Activated CD4-positive, alpha-beta memory T cell treated with anti-CD3 and anti-CD28 coated beads, Interleukin-2, amount 10 ng/mL, durations not matched to agents 7 days and 5 days (primary cell): ENCODE results near the gene FSTL5. TPM values are rescaled to one million over a fixed set of nuclear protein-coding genes. Genes with fewer than 3 reads are reported as not detected.

Experiments used
- CTCF ChIA-PET: fragments of 350-600 bp; sonication (Branson Sonifier 250); formaldehyde crosslinking; loops from one replicate; lab custom pipeline; 2021; ENCODE audit warnings: antibody characterized with exemption, inconsistent platforms; lab: Charles Lee
- POLR2A ChIA-PET: fragments of 350-600 bp; sonication (Branson Sonifier 250); formaldehyde crosslinking; loops from one replicate; lab custom pipeline; 2021; ENCODE audit warnings: antibody characterized with exemption; lab: Charles Lee
- DNase-seq: peaks from one replicate; pipeline ENCODE4 v3.0.0-alpha.2; 2020
- H3K27ac Mint-ChIP-seq: one replicate; pipeline ENCODE4 v1.8.0; 2021; ENCODE audit warnings: mild to moderate bottlenecking, mixed read lengths
- H3K27me3 Mint-ChIP-seq: one replicate; pipeline ENCODE4 v1.8.0; 2021; ENCODE audit warnings: mixed read lengths
- H3K36me3 Mint-ChIP-seq: one replicate; pipeline ENCODE4 v1.8.0; 2021; ENCODE audit warnings: low read depth, mixed read lengths
- H3K4me1 Mint-ChIP-seq: one replicate; pipeline ENCODE4 v1.8.0; 2021; ENCODE audit warnings: mixed read lengths
- H3K4me3 Mint-ChIP-seq: one replicate; pipeline ENCODE4 v1.8.0; 2021; ENCODE audit warnings: mild to moderate bottlenecking, mixed read lengths
- H3K9me3 Mint-ChIP-seq: one replicate; pipeline ENCODE4 v1.8.0; 2021; ENCODE audit warnings: mixed read lengths
- total RNA-seq, 2 experiments: library from RNA; stranded (reverse); gene quantifications; one replicate each; pipeline ENCODE4 v1.2.3, GENCODE V29; 2021

FSTL5 gene
- total RNA-seq, 2 experiments from 2014 or later: not detected

DNA sequence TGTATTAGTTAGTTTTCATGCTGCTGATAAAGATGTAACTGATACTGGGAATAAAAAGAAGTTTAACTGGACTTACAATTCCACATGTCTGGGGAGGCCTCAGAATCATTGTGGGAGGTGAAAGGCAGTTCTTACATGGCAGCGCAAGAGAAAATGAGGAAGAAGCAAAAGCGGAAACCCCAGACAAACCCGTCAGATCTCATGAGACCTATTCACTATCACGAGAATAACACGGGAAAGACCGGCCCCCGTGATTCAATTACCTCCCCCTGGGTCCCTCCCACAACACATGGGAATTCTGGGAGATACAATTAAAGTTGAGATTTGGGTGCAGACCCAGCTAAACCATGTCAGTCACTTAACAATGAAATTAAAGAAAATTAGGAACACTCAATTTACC lies 499.1 kb downstream of the FSTL5 start:
- peaks cover 5% of the 10 kb centered on the region for H3K9me3 Mint-ChIP-seq
- no peak for DNase-seq

GRCh38 chr4:161663844-161664243 lies 500.0 kb downstream of the FSTL5 start:
- Mint-ChIP-seq H3K27me3 (no peaks in the 10 kb centered on the region), H3K36me3 (no peaks in the 10 kb centered on the region)
- CTCF ChIA-PET: no interaction called here

More for the DNA sequence above, 499.1 kb downstream of the FSTL5 start:
- Mint-ChIP-seq H3K36me3 (no peaks in the 10 kb centered on the region), H3K27ac (no peak overlapping the region), H3K4me1 (no peaks in the 10 kb centered on the region), H3K4me3 (no peak overlapping the region), H3K27me3 (no peaks in the 10 kb centered on the region)
- ChIA-PET POLR2A (no interaction called here), CTCF (no interaction called here)

GRCh38 chr4:161658676-161659075 lies 505.1 kb downstream of the FSTL5 start:
- no peaks in the 10 kb centered on the region for H3K27me3 Mint-ChIP-seq
- DNase-seq: no peak
- POLR2A ChIA-PET: no interaction called here
- CTCF ChIA-PET: no interaction called here
- no peak overlapping the region for H3K27ac Mint-ChIP-seq
- H3K4me1 Mint-ChIP-seq: no peaks in the 10 kb centered on the region
- no peak overlapping the region for H3K4me3 Mint-ChIP-seq
- H3K9me3 Mint-ChIP-seq: peaks cover 3% of the 10 kb centered on the region
- no peaks in the 10 kb centered on the region for H3K36me3 Mint-ChIP-seq

More at GRCh38 chr4:161663844-161664243, 500.0 kb downstream of the FSTL5 start:
- Mint-ChIP-seq H3K4me1 (no peaks in the 10 kb centered on the region), H3K27ac (no peak overlapping the region), H3K9me3 (peaks cover 5% of the 10 kb centered on the region), H3K4me3 (no peak overlapping the region)
- POLR2A ChIA-PET: no interaction called here
- DNase-seq: no peak

DNA sequence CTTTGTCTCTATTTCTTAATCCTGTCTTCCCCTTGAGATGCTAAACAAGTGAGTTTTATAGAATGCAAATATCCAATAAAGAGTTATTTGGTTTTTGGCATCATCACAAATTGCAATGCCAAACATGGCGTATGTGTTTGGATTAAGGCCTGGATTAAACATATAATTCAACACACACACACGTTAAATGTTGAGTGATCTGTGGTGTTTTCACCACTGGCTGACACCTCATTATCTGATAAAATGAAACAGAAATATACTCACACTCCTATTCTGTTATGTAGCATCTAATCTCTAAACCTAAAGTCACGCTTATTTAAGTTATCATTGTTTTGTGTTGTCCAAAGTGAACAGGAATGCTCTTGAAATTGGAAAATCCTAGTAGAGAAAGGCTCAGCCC lies 506.2 kb downstream of the FSTL5 start:
- no peaks in the 10 kb centered on the region for H3K4me1 Mint-ChIP-seq
- no peak for DNase-seq
- H3K9me3 Mint-ChIP-seq: no peaks in the 10 kb centered on the region
- CTCF ChIA-PET: no interaction called here
- no peak overlapping the region for H3K27ac Mint-ChIP-seq
- no peak overlapping the region for H3K4me3 Mint-ChIP-seq
- H3K36me3 Mint-ChIP-seq: no peaks in the 10 kb centered on the region
- POLR2A ChIA-PET: no interaction called here
- H3K27me3 Mint-ChIP-seq: no peaks in the 10 kb centered on the region

- H3K27me3 Mint-ChIP-seq: no peaks in the 10 kb centered on the region
- DNase-seq: no peak
- POLR2A ChIA-PET: no interaction called here
- H3K36me3 Mint-ChIP-seq: no peaks in the 10 kb centered on the region
- no peak overlapping the region for H3K27ac Mint-ChIP-seq
- H3K4me3 Mint-ChIP-seq: no peak overlapping the region
- no peaks in the 10 kb centered on the region for H3K4me1 Mint-ChIP-seq
- CTCF ChIA-PET: no interaction called here
- H3K9me3 Mint-ChIP-seq: no peaks in the 10 kb centered on the region
These were observed 507.2 kb downstream of the FSTL5 start for GRCh38 chr4:161656594-161656993.

- Mint-ChIP-seq H3K4me3 (no peak overlapping the region), H3K27me3 (no peaks in the 10 kb centered on the region), H3K36me3 (no peaks in the 10 kb centered on the region), H3K27ac (no peak overlapping the region), H3K9me3 (no peaks in the 10 kb centered on the region), H3K4me1 (no peaks in the 10 kb centered on the region)
- CTCF ChIA-PET: no interaction called here
- DNase-seq: no peak
- POLR2A ChIA-PET: no interaction called here
These were observed 508.7 kb downstream of the FSTL5 start for GRCh38 chr4:161655148-161655547.

- DNase-seq: no peak
- ChIA-PET CTCF (no interaction called here), POLR2A (no interaction called here)
- no peaks in the 10 kb centered on the region for H3K27me3 Mint-ChIP-seq
- no peak overlapping the region for H3K27ac Mint-ChIP-seq
- no peak overlapping the region for H3K4me3 Mint-ChIP-seq
- no peaks in the 10 kb centered on the region for H3K4me1 Mint-ChIP-seq
- peaks cover 3% of the 10 kb centered on the region for H3K9me3 Mint-ChIP-seq
- H3K36me3 Mint-ChIP-seq: no peaks in the 10 kb centered on the region
These were observed 510.1 kb downstream of the FSTL5 start for GRCh38 chr4:161653697-161654096.

DNA sequence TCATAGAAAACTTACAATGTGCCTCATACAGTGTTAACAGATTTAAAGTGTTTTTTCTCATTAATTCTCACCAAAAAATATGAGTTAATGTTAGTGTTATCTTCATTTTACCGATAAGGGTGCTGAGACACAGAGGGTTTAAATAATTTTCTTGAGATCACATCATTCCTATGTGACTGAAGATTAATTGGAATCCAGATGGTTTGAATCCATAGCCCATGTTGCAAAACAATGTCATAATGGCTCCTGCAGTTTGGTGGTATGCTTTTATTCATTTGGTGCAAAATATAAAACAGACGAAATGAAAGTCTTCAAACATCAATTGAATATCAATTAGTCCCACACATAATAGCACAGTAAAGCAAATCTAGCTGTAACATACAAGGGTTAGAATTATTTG lies 512.2 kb downstream of the FSTL5 start:
- H3K4me1 Mint-ChIP-seq: no peaks in the 10 kb centered on the region

GRCh38 chr4:161650812-161651211 lies 513.0 kb downstream of the FSTL5 start:
- POLR2A ChIA-PET: no interaction called here
- peaks cover 5% of the 10 kb centered on the region for H3K9me3 Mint-ChIP-seq
- H3K36me3 Mint-ChIP-seq: no peaks in the 10 kb centered on the region
- H3K27ac Mint-ChIP-seq: no peak overlapping the region
- H3K27me3 Mint-ChIP-seq: no peaks in the 10 kb centered on the region
- DNase-seq: no peak
- no peaks in the 10 kb centered on the region for H3K4me1 Mint-ChIP-seq
- CTCF ChIA-PET: no interaction called here
- H3K4me3 Mint-ChIP-seq: no peak overlapping the region

More for the DNA sequence above, 512.2 kb downstream of the FSTL5 start:
- Mint-ChIP-seq H3K4me3 (no peak overlapping the region), H3K27ac (no peak overlapping the region), H3K36me3 (no peaks in the 10 kb centered on the region), H3K27me3 (no peaks in the 10 kb centered on the region), H3K9me3 (peaks cover 5% of the 10 kb centered on the region)
- no peak for DNase-seq
- ChIA-PET POLR2A (no interaction called here), CTCF (no interaction called here)

DNA sequence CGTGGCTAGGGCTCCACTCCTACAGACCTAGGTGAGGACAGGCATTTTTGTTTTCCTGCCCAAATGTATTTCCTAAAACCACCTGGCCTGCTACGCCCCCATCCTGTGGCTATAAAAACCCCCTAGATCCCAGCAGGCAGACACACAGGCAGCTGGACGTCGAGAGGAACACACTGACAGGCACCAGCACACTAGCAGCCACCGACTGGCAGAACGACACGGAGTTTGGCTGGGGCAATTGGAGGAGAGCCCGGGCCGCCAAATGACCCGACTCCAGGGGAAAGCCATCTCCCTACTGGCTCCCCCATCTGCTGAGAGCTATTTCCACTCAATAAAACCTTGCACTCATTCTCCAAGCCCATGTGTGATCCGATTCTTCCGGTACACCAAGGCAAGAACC lies 516.0 kb downstream of the FSTL5 start:
- no peaks in the 10 kb centered on the region for H3K27me3 Mint-ChIP-seq
- POLR2A ChIA-PET: no interaction called here
- CTCF ChIA-PET: no interaction called here
- H3K27ac Mint-ChIP-seq: no peak overlapping the region
- no peak for DNase-seq
- H3K36me3 Mint-ChIP-seq: no peaks in the 10 kb centered on the region
- H3K4me3 Mint-ChIP-seq: no peak overlapping the region
- H3K9me3 Mint-ChIP-seq: peaks cover 5% of the 10 kb centered on the region
- H3K4me1 Mint-ChIP-seq: no peaks in the 10 kb centered on the region

DNA sequence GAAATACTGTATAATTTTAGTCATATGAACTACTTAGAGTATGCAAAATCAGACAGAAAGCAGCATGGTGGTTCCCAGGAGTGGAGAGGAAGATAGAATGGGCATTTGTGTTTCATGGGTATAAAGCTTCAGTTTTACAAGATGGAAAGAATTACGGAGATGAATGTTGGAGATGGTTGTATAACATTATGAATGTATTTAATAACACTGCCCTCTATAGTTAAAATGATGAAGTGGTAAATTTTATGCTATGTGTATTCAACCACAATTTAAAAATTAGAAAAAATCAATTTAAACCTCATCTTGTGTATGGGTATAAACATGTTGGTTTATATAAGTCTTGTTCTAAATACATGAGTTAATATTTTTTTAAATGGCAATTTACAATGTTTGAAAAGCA lies 521.1 kb downstream of the FSTL5 start:
- POLR2A ChIA-PET: no interaction called here

GRCh38 chr4:161629694-161630441 lies 533.9 kb downstream of the FSTL5 start:
- CTCF ChIA-PET: no interaction called here
- H3K9me3 Mint-ChIP-seq: no peaks in the 10 kb centered on the region
- H3K27me3 Mint-ChIP-seq: no peaks in the 10 kb centered on the region

More for the DNA sequence above, 521.1 kb downstream of the FSTL5 start:
- H3K36me3 Mint-ChIP-seq: no peaks in the 10 kb centered on the region
- H3K9me3 Mint-ChIP-seq: peaks cover 3% of the 10 kb centered on the region
- CTCF ChIA-PET: no interaction called here
- H3K27ac Mint-ChIP-seq: no peak overlapping the region
- no peaks in the 10 kb centered on the region for H3K27me3 Mint-ChIP-seq
- H3K4me1 Mint-ChIP-seq: no peaks in the 10 kb centered on the region
- no peak overlapping the region for H3K4me3 Mint-ChIP-seq
- no peak for DNase-seq

GRCh38 chr4:161604516-161605300 lies 559.1 kb downstream of the FSTL5 start:
- Mint-ChIP-seq H3K36me3 (no peaks in the 10 kb centered on the region), H3K4me1 (no peaks in the 10 kb centered on the region), H3K4me3 (no peak overlapping the region), H3K27ac (no peak overlapping the region), H3K9me3 (peaks cover 6% of the 10 kb centered on the region), H3K27me3 (no peaks in the 10 kb centered on the region)
- ChIA-PET POLR2A (no interaction called here), CTCF (no interaction called here)
- no peak for DNase-seq

More at GRCh38 chr4:161629694-161630441, 533.9 kb downstream of the FSTL5 start:
- Mint-ChIP-seq H3K4me1 (no peaks in the 10 kb centered on the region), H3K27ac (no peak overlapping the region), H3K36me3 (no peaks in the 10 kb centered on the region), H3K4me3 (no peak overlapping the region)
- POLR2A ChIA-PET: no interaction called here
- no peak for DNase-seq
